GM19467 (cell line): ENCODE results near the gene DDX10.

Experiments used
- ATAC-seq: cut with Tn5 transposase; IDR thresholded peaks from one replicate; pipeline ENCODE4 v1.9.1; 2021; ENCODE audit warnings: mild to moderate bottlenecking, moderate library complexity; ENCODE audit not compliant: unreplicated experiment

The DDX10 gene

DNA sequence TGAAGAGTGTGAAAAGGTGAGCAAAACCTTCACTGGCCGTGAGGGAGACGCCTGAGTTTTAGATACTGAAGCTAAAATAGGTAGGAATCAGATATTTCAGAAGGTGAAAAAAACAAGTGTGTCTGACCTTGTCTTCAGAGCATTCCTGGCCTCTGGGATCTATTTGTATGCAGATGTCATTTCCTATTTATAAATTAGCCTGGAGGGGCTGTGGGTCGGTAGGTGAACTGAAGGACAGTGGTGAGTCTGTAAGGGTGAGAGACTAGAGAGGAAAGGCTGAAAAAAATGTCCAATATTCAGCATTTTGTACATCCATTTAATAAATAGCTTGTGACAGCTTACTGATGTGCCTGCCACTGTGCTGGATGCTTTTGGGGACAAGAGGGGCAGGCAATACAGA lies 302.1 kb downstream of the DDX10 start:
- no peak for ATAC-seq

GRCh38 chr11:108967571-108967970 lies 302.7 kb downstream of the DDX10 start:
- ATAC-seq: no peak

DNA sequence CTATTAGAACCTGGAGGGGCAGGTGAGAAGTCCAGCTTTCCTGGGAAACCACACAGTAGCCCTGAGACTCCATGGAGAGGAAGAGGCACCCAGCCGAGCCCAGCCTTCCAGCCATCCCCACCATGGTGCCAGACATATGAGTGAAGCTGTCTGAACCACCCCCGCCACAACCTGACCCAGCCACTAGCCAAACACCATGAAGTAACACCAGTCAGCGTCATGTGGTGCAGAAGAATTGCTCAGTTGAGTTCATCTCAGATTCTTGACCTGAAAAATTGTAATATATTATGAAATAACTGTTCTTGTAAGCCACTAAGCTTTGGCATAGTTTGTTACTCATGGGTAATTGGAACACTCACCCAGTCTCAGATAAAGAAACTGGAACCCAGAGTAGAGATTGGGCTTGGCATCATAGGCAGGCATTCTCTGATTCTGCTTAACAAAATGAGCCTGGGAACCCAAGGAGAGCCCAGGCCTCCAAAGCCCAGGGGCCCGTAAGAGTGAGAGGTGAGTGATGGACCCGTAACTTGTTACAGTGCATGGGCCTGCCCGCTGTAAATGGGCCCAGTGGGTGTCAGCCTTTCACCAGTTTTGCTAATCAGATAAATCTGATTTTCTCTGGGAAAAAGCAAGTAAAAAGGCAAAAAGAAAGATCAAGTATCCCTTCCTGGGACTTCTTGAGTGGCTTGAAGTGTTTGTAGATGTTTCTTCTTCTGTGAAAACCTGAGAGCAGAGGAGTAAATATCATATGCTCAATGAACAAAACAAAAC lies 305.5 kb downstream of the DDX10 start:
- no peak for ATAC-seq

GRCh38 chr11:108973402-108974162 lies 308.7 kb downstream of the DDX10 start:
- ATAC-seq: no peak

DNA sequence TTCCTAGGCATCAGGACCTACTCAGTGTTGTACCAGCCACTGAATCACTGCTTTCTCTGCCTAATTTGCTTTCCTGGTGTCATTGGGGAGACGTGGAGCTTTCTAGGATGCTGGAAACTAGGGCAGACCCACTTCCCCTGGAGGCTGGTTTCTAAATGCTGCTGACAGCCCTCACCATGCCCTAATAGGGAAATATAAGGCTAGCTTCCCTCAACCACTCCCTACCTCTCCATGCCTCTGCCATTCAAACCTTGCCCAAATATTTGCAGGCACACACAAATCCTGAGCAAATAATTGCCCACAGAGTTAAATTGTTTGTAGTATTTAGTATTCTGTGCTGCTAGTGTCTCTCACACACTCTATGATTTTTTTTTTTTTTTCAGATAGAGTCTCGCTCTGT lies 310.2 kb downstream of the DDX10 start:
- ATAC-seq: no peak

- no peak for ATAC-seq
Measured at GRCh38 chr11:108975641-108976071, 310.8 kb downstream of the DDX10 start.

- no peak for ATAC-seq
Measured at GRCh38 chr11:108983636-108984420, 319.0 kb downstream of the DDX10 start.

GRCh38 chr11:108984523-108984922 lies 319.7 kb downstream of the DDX10 start:
- ATAC-seq: no peak

- ATAC-seq: no peak
Measured at GRCh38 chr11:108985236-108985944, 320.5 kb downstream of the DDX10 start.

DNA sequence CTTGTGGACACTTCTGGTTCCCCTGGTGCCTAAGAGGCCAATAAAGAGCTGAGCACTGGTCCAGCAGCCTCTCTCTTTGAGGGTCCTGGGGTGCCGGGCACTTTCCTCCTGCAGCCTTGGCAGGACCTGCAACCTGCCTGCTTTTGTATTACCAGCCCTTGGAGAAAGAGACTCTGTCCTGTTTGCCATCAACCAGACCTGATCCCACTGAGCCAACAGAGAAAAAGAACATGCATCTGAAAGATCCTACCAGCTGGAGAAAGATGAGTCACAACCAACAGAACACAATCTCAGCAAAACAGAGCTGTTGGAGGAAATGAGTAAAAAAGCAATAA lies 321.0 kb downstream of the DDX10 start:
- ATAC-seq: no peak
